Breast epithelium (tissue), 4 donors: ENCODE results near the gene FMNL3. TPM values are rescaled to one million over a fixed set of nuclear protein-coding genes. Genes with fewer than 3 reads are reported as not detected.
"Not testable (repeated sequence)": the region's sequence is repeated elsewhere in the genome, so short reads cannot be mapped to it uniquely, and the experiment has no call there.

Source experiments
- DNase-seq, 2 donors: peaks; one replicate each; pipeline ENCODE4 v3.0.0-alpha.2; 2019; ENCODE audit warnings: low spot score in 2 of 2
- H3K27ac ChIP-seq, 2 donors: fragments of 200-600 bp; sonication (generic) in 1 of 2; one replicate each; pipeline ENCODE4 v1.5.1; 2016 to 2019; ENCODE audit warnings: mild to moderate bottlenecking in 1 of 2
- H3K27me3 ChIP-seq, 2 donors: fragments of 200-600 bp; sonication (generic) in 1 of 2; one replicate each; pipeline versions ENCODE4 v1.5.1 to v1.6.0; 2017 to 2019; ENCODE audit warnings: control low read depth in 1 of 2, mild to moderate bottlenecking in 1 of 2
- H3K36me3 ChIP-seq: fragments of 200-600 bp; one replicate; pipeline ENCODE4 v1.5.1; 2019
- H3K4me1 ChIP-seq, 2 donors: fragments of 200-600 bp; sonication (generic); one replicate each; pipeline ENCODE4 v1.5.1; 2016 to 2019; ENCODE audit warnings: control low read depth in 1 of 2
- H3K4me3 ChIP-seq, 3 donors: fragments of 200-600 bp; sonication (generic); 1 replicate in 2 of 3; 2 replicates in 1 of 3; pipeline ENCODE4 v1.5.1; 2016 to 2019; ENCODE audit warnings: mild to moderate bottlenecking in 3 of 3, moderate library complexity in 2 of 3
- H3K9me3 ChIP-seq, 2 donors: fragments of 200-600 bp; sonication (generic) in 1 of 2; one replicate each; pipeline ENCODE4 v1.5.1; 2016 to 2019; ENCODE audit warnings: control low read depth in 1 of 2
- CTCF ChIP-seq, 3 donors: fragments of 450-650 bp; IDR thresholded peaks; one replicate each; pipeline ENCODE4 v1.5.1; 2016 to 2017; ENCODE audit warnings: antibody characterized with exemption in 3 of 3, mild to moderate bottlenecking in 3 of 3, moderate library complexity in 3 of 3
- POLR2A ChIP-seq: fragments of 450-650 bp; IDR thresholded peaks from one replicate; pipeline ENCODE4 v1.6.1; 2016; ENCODE audit warnings: antibody characterized with exemption, mild to moderate bottlenecking, moderate library complexity
- POLR2AphosphoS5 ChIP-seq, 3 donors: sonication (generic); formaldehyde crosslinking; IDR thresholded peaks; one replicate each; pipeline ENCODE4 v1.6.1; 2017; ENCODE audit warnings: antibody characterized with exemption in 3 of 3
- intact Hi-C: fragments of 100-400 bp; cut with DNase I; formaldehyde crosslinking; loops from one replicate; pipeline ENCODE4 v1.15.1; 2023; ENCODE audit warnings: low total_unique reads
- total RNA-seq, 3 donors: library from RNA; depleted of rRNA; stranded (reverse); fragments of >200 nt; gene quantifications; one replicate each; pipeline ENCODE4 v1.1.0, GENCODE V29; 2016

The FMNL3 gene
- total RNA-seq, 3 donors from 2014 or later, result 9.8 to 13.8 (median 13.3) TPM

- no peaks in the 10 kb centered on the region for H3K27me3 ChIP-seq
- H3K36me3 ChIP-seq, result no peaks in the 10 kb centered on the region
- intact Hi-C loops, result no loop called here
- no peak overlapping the region for H3K4me3 ChIP-seq
- TF ChIP-seq POLR2AphosphoS5 (IDR thresholded peaks at IDR 0.05) (no peak), POLR2A (no peak), CTCF (IDR thresholded peaks at IDR 0.05) (no peak)
- no peak overlapping the region for H3K27ac ChIP-seq
- no peaks in the 10 kb centered on the region for H3K9me3 ChIP-seq
- DNase-seq, result no peak
- H3K4me1 ChIP-seq, result no peaks in the 10 kb centered on the region
Measured at GRCh38 chr12:49733219-49734017, 26.2 kb upstream of the FMNL3 start.

- no peak overlapping the region for H3K4me3 ChIP-seq
- no peaks in the 10 kb centered on the region for H3K27me3 ChIP-seq
- no peak for TF ChIP-seq CTCF (IDR thresholded peaks at IDR 0.05)
- TF ChIP-seq POLR2A, result no peak
- no peak for TF ChIP-seq POLR2AphosphoS5 (IDR thresholded peaks at IDR 0.05)
- DNase-seq, result no peak
- no peaks in the 10 kb centered on the region for H3K4me1 ChIP-seq
- H3K9me3 ChIP-seq, result no peaks in the 10 kb centered on the region
- H3K36me3 ChIP-seq, result no peaks in the 10 kb centered on the region
- intact Hi-C loops, result no loop called here
- no peak overlapping the region for H3K27ac ChIP-seq
Measured at GRCh38 chr12:49730568-49731101, 23.4 kb upstream of the FMNL3 start.

- intact Hi-C loops, result no loop called here
- TF ChIP-seq POLR2AphosphoS5 (IDR thresholded peaks at IDR 0.05), result no peak
- TF ChIP-seq POLR2A, result no peak
- TF ChIP-seq CTCF (IDR thresholded peaks at IDR 0.05), result no peak
- H3K27ac ChIP-seq, result no peak overlapping the region
- no peaks in the 10 kb centered on the region for H3K36me3 ChIP-seq
- H3K9me3 ChIP-seq, result no peaks in the 10 kb centered on the region
- no peak overlapping the region for H3K4me3 ChIP-seq
- H3K4me1 ChIP-seq, result no peaks in the 10 kb centered on the region
- H3K27me3 ChIP-seq, result no peaks in the 10 kb centered on the region
- no peak for DNase-seq
Measured at GRCh38 chr12:49730050-49730449, 22.8 kb upstream of the FMNL3 start.

- intact Hi-C loops, result no loop called here
- TF ChIP-seq POLR2AphosphoS5 (IDR thresholded peaks at IDR 0.05) (no peak), POLR2A (no peak), CTCF (IDR thresholded peaks at IDR 0.05) (no peak)
- H3K9me3 ChIP-seq, result no peaks in the 10 kb centered on the region
- H3K27ac ChIP-seq, result no peak overlapping the region
- no peaks in the 10 kb centered on the region for H3K36me3 ChIP-seq
- H3K27me3 ChIP-seq, result no peaks in the 10 kb centered on the region
- H3K4me3 ChIP-seq, result no peak overlapping the region
- no peak for DNase-seq
- H3K4me1 ChIP-seq, result no peaks in the 10 kb centered on the region
Measured at GRCh38 chr12:49728446-49728845, 21.2 kb upstream of the FMNL3 start.

- H3K27ac ChIP-seq, H3K27me3 ChIP-seq, DNase-seq, H3K36me3 ChIP-seq, intact Hi-C loops, H3K4me1 ChIP-seq, H3K9me3 ChIP-seq, H3K4me3 ChIP-seq: not testable (repeated sequence)
Measured at GRCh38 chr12:49721355-49721754, 14.2 kb upstream of the FMNL3 start.
